Testis (tissue), 3 donors: Measurements from ENCODE around the gene MOCOS. TPM values are rescaled to one million over a fixed set of nuclear protein-coding genes. Genes with fewer than 3 reads are reported as not detected.

Experiments used
- DNase-seq: peaks from one replicate; pipeline ENCODE4 v3.0.0-alpha.2; 2019
- H3K27ac ChIP-seq, 2 donors: fragments of 200-600 bp; sonication (generic); one replicate each; pipeline ENCODE4 v1.5.1; 2019
- H3K27me3 ChIP-seq: fragments of 200-600 bp; sonication (generic); one replicate; pipeline ENCODE4 v1.5.1; 2019
- H3K36me3 ChIP-seq: fragments of 200-600 bp; sonication (generic); one replicate; pipeline ENCODE4 v1.5.1; 2017; ENCODE audit warnings: low read depth; ENCODE audit errors: missing control alignments
- H3K4me1 ChIP-seq: fragments of 200-600 bp; sonication (generic); one replicate; pipeline ENCODE4 v1.5.1; 2019
- H3K4me3 ChIP-seq, 2 donors: fragments of 200-600 bp; sonication (generic); one replicate each; pipeline ENCODE4 v1.5.1; 2017 to 2019
- H3K9me3 ChIP-seq: fragments of 200-600 bp; sonication (generic); one replicate; pipeline ENCODE4 v1.5.1; 2017
- POLR2A ChIP-seq: fragments of 450-650 bp; IDR thresholded peaks from one replicate; pipeline ENCODE4 v1.6.1; 2017; ENCODE audit warnings: antibody characterized with exemption, mild to moderate bottlenecking, moderate library complexity
- WGBS, 2 donors: methylation state at CpG; one replicate each; pipeline ENCODE4 v1.1.5; 2018; 5-methylcytosine and 5-hydroxymethylcytosine counted together
- intact Hi-C: fragments of 100-400 bp; cut with DNase I; formaldehyde crosslinking; loops from one replicate; pipeline ENCODE4 v1.15.1; 2023; ENCODE audit warnings: low total_unique reads
- polyA plus RNA-seq: library from polyadenylated mRNA; stranded (reverse); fragments of 350-450 nt; fragmentation: Illumina TruSeq; extraction: RNeasy Lipid Tissue Mini Kit (QIAGEN cat#74804); gene quantifications from one replicate; pipeline ENCODE4 v1.2.3, GENCODE V29; 2014; ENCODE audit warnings: low read depth, low replicate concordance; ENCODE audit not compliant: insufficient read depth
- total RNA-seq, 2 donors: library from RNA; depleted of rRNA; stranded (reverse); fragments of >200 nt; gene quantifications; one replicate each; pipeline ENCODE4 v1.2.3, GENCODE V29; 2016
- TF ChIP-seq, protein P1 (sequence below), 3 experiments: fragments of 450-650 bp in 2 of 3; fragments of 200-600 bp in 1 of 3; sonication (generic) in 1 of 3; IDR thresholded peaks; one replicate each; pipeline ENCODE4 v1.5.1; 2016 to 2019; ENCODE audit warnings: antibody characterized with exemption in 3 of 3, mild to moderate bottlenecking in 2 of 3, moderate library complexity in 1 of 3

MOCOS gene
- total and polyA plus RNA-seq, 3 donors from 2014 or later: 1.5 to 2.9 (median 1.9) TPM

DNA sequence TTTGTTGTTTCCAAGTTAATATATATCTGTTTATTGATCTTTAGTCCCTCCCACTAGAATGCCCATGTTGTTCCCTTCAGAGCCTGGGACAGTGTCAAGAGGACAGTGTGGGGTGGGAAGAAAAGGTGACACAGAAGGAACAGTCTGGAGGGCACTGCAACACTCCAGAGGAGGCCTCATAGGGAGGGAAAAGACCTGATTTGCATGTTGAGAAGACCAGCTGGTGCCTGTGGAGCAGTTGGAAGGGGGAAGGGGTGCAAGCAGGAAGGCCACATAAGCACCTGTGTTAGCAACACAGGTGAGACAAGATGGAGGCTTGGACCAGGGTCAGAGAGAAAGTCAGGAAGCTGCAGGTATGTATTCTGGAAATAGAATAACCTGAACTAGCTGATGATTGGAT is 62.1 kb downstream of the MOCOS start:
- DNase-seq: no peak
- H3K36me3 ChIP-seq: no peaks in the 10 kb centered on the region
- intact Hi-C loops: no loop called here
- no peaks in the 10 kb centered on the region for H3K9me3 ChIP-seq
- no peaks in the 10 kb centered on the region for H3K4me1 ChIP-seq
- no peaks in the 10 kb centered on the region for H3K27me3 ChIP-seq
- H3K4me3 ChIP-seq: no peak overlapping the region
- H3K27ac ChIP-seq: no peak overlapping the region
- TF ChIP-seq, protein P1, sequence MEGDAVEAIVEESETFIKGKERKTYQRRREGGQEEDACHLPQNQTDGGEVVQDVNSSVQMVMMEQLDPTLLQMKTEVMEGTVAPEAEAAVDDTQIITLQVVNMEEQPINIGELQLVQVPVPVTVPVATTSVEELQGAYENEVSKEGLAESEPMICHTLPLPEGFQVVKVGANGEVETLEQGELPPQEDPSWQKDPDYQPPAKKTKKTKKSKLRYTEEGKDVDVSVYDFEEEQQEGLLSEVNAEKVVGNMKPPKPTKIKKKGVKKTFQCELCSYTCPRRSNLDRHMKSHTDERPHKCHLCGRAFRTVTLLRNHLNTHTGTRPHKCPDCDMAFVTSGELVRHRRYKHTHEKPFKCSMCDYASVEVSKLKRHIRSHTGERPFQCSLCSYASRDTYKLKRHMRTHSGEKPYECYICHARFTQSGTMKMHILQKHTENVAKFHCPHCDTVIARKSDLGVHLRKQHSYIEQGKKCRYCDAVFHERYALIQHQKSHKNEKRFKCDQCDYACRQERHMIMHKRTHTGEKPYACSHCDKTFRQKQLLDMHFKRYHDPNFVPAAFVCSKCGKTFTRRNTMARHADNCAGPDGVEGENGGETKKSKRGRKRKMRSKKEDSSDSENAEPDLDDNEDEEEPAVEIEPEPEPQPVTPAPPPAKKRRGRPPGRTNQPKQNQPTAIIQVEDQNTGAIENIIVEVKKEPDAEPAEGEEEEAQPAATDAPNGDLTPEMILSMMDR (IDR thresholded peaks at IDR 0.05): no peak
- TF ChIP-seq POLR2A: no peak

- Histone ChIP-seq H3K4me1 (no peaks in the 10 kb centered on the region), H3K9me3 (no peaks in the 10 kb centered on the region), H3K36me3 (no peaks in the 10 kb centered on the region), H3K27ac (no peak overlapping the region), H3K4me3 (no peak overlapping the region), H3K27me3 (no peaks in the 10 kb centered on the region)
- DNase-seq: no peak
- intact Hi-C loops: no loop called here
- TF ChIP-seq, protein P1 (IDR thresholded peaks at IDR 0.05): no peak
- TF ChIP-seq POLR2A: no peak
- 65 to 69% methylated on average over 2 of the region's 2 CpGs for WGBS, 2 donors
These were observed 63.5 kb downstream of the MOCOS start for GRCh38 chr18:36250827-36251226.

- Histone ChIP-seq H3K27me3 (no peaks in the 10 kb centered on the region), H3K27ac (no peak overlapping the region), H3K9me3 (no peaks in the 10 kb centered on the region), H3K4me1 (no peaks in the 10 kb centered on the region), H3K36me3 (no peaks in the 10 kb centered on the region), H3K4me3 (no peak overlapping the region)
- no peak for TF ChIP-seq POLR2A
- TF ChIP-seq, protein P1 (IDR thresholded peaks at IDR 0.05): no peak
- no peak for DNase-seq
- WGBS, 2 donors: 73 to 78% methylated on average over 10 of the region's 10 CpGs
- intact Hi-C loops: no loop called here
These were observed 67.9 kb downstream of the MOCOS start for GRCh38 chr18:36255072-36255698.

- TF ChIP-seq POLR2A: no peak
- TF ChIP-seq, protein P1 (IDR thresholded peaks at IDR 0.05): no peak
- no peak overlapping the region for H3K27ac ChIP-seq
- no peaks in the 10 kb centered on the region for H3K36me3 ChIP-seq
- 85 to 91% methylated on average over 7 of the region's 7 CpGs for WGBS, 2 donors
- H3K27me3 ChIP-seq: no peaks in the 10 kb centered on the region
- H3K9me3 ChIP-seq: no peaks in the 10 kb centered on the region
- DNase-seq: no peak
- no peaks in the 10 kb centered on the region for H3K4me1 ChIP-seq
- no peak overlapping the region for H3K4me3 ChIP-seq
- intact Hi-C loops: no loop called here
These were observed 68.8 kb downstream of the MOCOS start for GRCh38 chr18:36256094-36256493.

GRCh38 chr18:36262971-36263370 is 75.7 kb downstream of the MOCOS start:
- intact Hi-C loops: no loop called here
- no peak for DNase-seq
- WGBS, 2 donors: 89 to 93% methylated on average over 1 of the region's 1 CpG
- Histone ChIP-seq H3K4me1 (peaks cover 3% of the 10 kb centered on the region), H3K9me3 (no peaks in the 10 kb centered on the region), H3K27me3 (no peaks in the 10 kb centered on the region), H3K27ac (no peak overlapping the region), H3K4me3 (no peak overlapping the region), H3K36me3 (no peaks in the 10 kb centered on the region)
- no peak for TF ChIP-seq POLR2A
- TF ChIP-seq, protein P1 (IDR thresholded peaks at IDR 0.05): no peak
